SU-DHL-6 (cell line): ENCODE data around the gene ABCD3.

ENCODE experiments used
- H2AFZ ChIP-seq: fragments of 200-600 bp; sonication (generic); 2 replicates; pipeline ENCODE4 v1.6.1; 2014; ENCODE audit warnings: low read depth, mild to moderate bottlenecking, moderate library complexity, mixed read lengths, antibody characterized with exemption, low read length; ENCODE audit not compliant: severe bottlenecking
- H3F3A ChIP-seq: fragments of 200-600 bp; shearing (Covaris generic); 2 replicates; pipeline ENCODE4 v1.6.0; 2016; ENCODE audit warnings: antibody characterized with exemption, mild to moderate bottlenecking; ENCODE audit not compliant: insufficient read depth
- H3K27ac ChIP-seq: fragments of 200-600 bp; sonication (generic); 2 replicates; pipeline ENCODE4 v1.5.1; 2016; ENCODE audit warnings: low read depth, mild to moderate bottlenecking, low read length, moderate library complexity, mixed read lengths
- H3K27me3 ChIP-seq: fragments of 200-600 bp; sonication (generic), shearing (Covaris generic); 2 replicates; pipeline ENCODE4 v1.6.0; 2014; ENCODE audit warnings: mild to moderate bottlenecking, low read length
- H3K36me3 ChIP-seq: fragments of 200-600 bp; sonication (generic); 2 replicates; pipeline ENCODE4 v1.6.1; 2014; ENCODE audit warnings: mild to moderate bottlenecking, low read length, mixed read lengths
- H3K4me2 ChIP-seq: fragments of 300-600, 200-600 bp; shearing (Covaris generic), sonication (generic); 2 replicates; pipeline ENCODE4 v1.6.0; 2014; ENCODE audit warnings: low read length, low read depth, mild to moderate bottlenecking; ENCODE audit not compliant: poor library complexity, severe bottlenecking
- H3K4me3 ChIP-seq: fragments of 200-600 bp; sonication (generic); 2 replicates; pipeline ENCODE4 v1.5.1; 2014; ENCODE audit warnings: antibody characterized with exemption, low read length, mild to moderate bottlenecking, mixed read lengths; ENCODE audit not compliant: insufficient read depth, poor library complexity, severe bottlenecking
- H3K79me2 ChIP-seq: fragments of 200-600 bp; sonication (generic); 2 replicates; pipeline ENCODE4 v1.6.1; 2014; ENCODE audit warnings: mild to moderate bottlenecking, low read length, moderate library complexity; ENCODE audit not compliant: insufficient read depth
- H3K9ac ChIP-seq: fragments of 200-600 bp; sonication (generic); 2 replicates; pipeline ENCODE4 v1.7.0; 2014; ENCODE audit warnings: mild to moderate bottlenecking, low read length
- H3K9me2 ChIP-seq: fragments of 200-600 bp; sonication (generic); replicated peaks from 2 replicates; pipeline ENCODE4 v1.6.1; 2014; ENCODE audit warnings: low read length; ENCODE audit not compliant: insufficient read depth
- H3K9me3 ChIP-seq: fragments of 200-600 bp; sonication (generic); 2 replicates; pipeline ENCODE4 v1.6.1; 2014; ENCODE audit warnings: low read length, mixed read lengths; ENCODE audit not compliant: insufficient read depth
- H4K20me1 ChIP-seq: fragments of 200-600 bp; sonication (generic); 2 replicates; pipeline ENCODE4 v1.6.1; 2014; ENCODE audit warnings: low read depth, mild to moderate bottlenecking, antibody characterized with exemption, low read length, moderate library complexity, mixed read lengths
- CTCF ChIP-seq: fragments of 200-600 bp; sonication (generic); IDR thresholded peaks from one replicate; pipeline ENCODE4 v1.5.1; 2017; ENCODE audit warnings: antibody characterized with exemption, mild to moderate bottlenecking, low read length, moderate library complexity; ENCODE audit not compliant: insufficient read depth, poor library complexity, severe bottlenecking
- EZH2phosphoT487 ChIP-seq: fragments of 200-600 bp; sonication (generic), shearing (Covaris generic); conservative IDR thresholded peaks from 2 replicates; pipeline ENCODE4 v1.6.1; 2018; ENCODE audit warnings: mild to moderate bottlenecking, antibody characterized with exemption, low read length, moderate library complexity, mixed read lengths

Gene ABCD3

GRCh38 chr1:94537254-94537653 lies 119.1 kb downstream of the ABCD3 start:
- TF ChIP-seq EZH2phosphoT487 (no peak), CTCF (no peak)
- Histone ChIP-seq H3K27me3 (no peaks in the 10 kb centered on the region), H3K4me2 (no peak overlapping the region), H3K4me3 (no peak overlapping the region), H3K36me3 (no peaks in the 10 kb centered on the region), H4K20me1 (no peaks in the 10 kb centered on the region), H2AFZ (no peak overlapping the region), H3K9ac (no peak overlapping the region), H3K27ac (no peak overlapping the region), H3K9me2 (no peaks in the 10 kb centered on the region), H3K79me2 (no peaks in the 10 kb centered on the region), H3F3A (no peaks in the 10 kb centered on the region), H3K9me3 (no peaks in the 10 kb centered on the region)

- no peak overlapping the region for H3K4me2 ChIP-seq
- H3K9ac ChIP-seq: no peak overlapping the region
Observed at GRCh38 chr1:94538243-94538827, 120.1 kb downstream of the ABCD3 start.

GRCh38 chr1:94539496-94539895 lies 121.3 kb downstream of the ABCD3 start:
- H3K36me3 ChIP-seq: no peaks in the 10 kb centered on the region
- H3K9me3 ChIP-seq: no peaks in the 10 kb centered on the region
- H3F3A ChIP-seq: no peaks in the 10 kb centered on the region
- no peak overlapping the region for H3K9ac ChIP-seq
- H3K4me2 ChIP-seq: no peak overlapping the region
- no peaks in the 10 kb centered on the region for H3K9me2 ChIP-seq
- no peaks in the 10 kb centered on the region for H3K27me3 ChIP-seq
- no peak overlapping the region for H3K4me3 ChIP-seq
- H3K27ac ChIP-seq: no peak overlapping the region
- H3K79me2 ChIP-seq: no peaks in the 10 kb centered on the region
- TF ChIP-seq EZH2phosphoT487 (no peak), CTCF (no peak)
- H4K20me1 ChIP-seq: no peaks in the 10 kb centered on the region
- H2AFZ ChIP-seq: no peak overlapping the region

More at GRCh38 chr1:94538243-94538827, 120.1 kb downstream of the ABCD3 start:
- no peaks in the 10 kb centered on the region for H3K36me3 ChIP-seq
- H3F3A ChIP-seq: no peaks in the 10 kb centered on the region
- no peak overlapping the region for H2AFZ ChIP-seq
- no peaks in the 10 kb centered on the region for H3K9me2 ChIP-seq
- no peak for TF ChIP-seq CTCF
- no peak for TF ChIP-seq EZH2phosphoT487
- no peaks in the 10 kb centered on the region for H4K20me1 ChIP-seq
- no peak overlapping the region for H3K27ac ChIP-seq
- H3K9me3 ChIP-seq: no peaks in the 10 kb centered on the region
- no peak overlapping the region for H3K4me3 ChIP-seq
- H3K79me2 ChIP-seq: no peaks in the 10 kb centered on the region
- no peaks in the 10 kb centered on the region for H3K27me3 ChIP-seq
